ENCODE results near the gene HNF4A. TPM values are rescaled to one million over a fixed set of nuclear protein-coding genes. Genes with fewer than 3 reads are reported as not detected.

HNF4A gene
- total RNA-seq, 3 donors from 2014 or later = 125 to 332 (median 237) TPM

DNA sequence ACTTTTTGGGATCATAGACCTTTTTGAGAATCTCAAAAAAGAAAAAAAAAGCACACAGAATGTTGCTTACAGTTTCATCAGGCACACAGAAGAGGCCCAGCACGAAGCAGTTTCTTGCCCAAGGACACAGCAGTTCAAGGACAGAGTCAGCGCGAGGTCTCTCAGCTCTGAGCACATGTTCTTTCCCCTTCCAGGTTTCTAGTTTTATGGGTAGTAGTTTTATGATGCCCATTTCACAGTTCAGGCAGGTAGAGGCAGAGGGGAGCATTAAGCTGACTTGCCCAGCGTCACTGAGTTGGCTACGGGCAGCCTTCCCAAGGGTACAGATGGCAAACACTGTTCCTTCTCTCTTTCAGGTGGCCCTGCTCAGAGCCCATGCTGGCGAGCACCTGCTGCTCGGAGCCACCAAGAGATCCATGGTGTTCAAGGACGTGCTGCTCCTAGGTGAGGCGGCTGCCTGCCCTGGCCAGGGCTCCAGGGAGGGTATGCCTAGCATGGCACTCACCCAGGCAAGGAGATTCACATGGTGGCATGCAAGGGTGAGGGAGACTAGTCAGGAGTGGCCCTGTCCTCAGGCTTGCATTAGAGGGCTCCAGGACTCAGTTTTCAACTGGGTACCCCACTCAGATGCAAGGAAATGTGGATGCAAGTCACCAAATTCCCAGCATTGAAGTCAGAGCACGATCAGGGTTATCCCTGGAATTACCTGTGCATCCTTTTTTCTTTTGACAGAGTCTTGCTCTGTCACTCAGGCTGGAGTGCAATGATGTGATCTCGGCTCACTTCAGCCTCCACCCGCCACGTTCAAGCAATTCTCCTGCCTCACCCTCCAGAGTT, 62.8 kb downstream of the HNF4A start:
- ATAC-seq = no peak
- Histone ChIP-seq H3K9me3 (no peaks in the 10 kb centered on the region), H3K4me3 (no peak overlapping the region), H3K4me1 (ENCODE audit: low read depth) (no peaks in the 10 kb centered on the region), H3K36me3 (ENCODE audit: low read depth) (no peaks in the 10 kb centered on the region)
- no peak for DNase-seq
- intact Hi-C loops (cut with DNase I, micrococcal nuclease) = no loop called here
- TF ChIP-seq CTCF (IDR thresholded peaks at IDR 0.05) = no peak

- Histone ChIP-seq H3K4me1 (ENCODE audit: low read depth) (no peaks in the 10 kb centered on the region), H3K9me3 (no peaks in the 10 kb centered on the region), H3K4me3 (no peak overlapping the region), H3K36me3 (ENCODE audit: low read depth) (peaks cover 3% of the 10 kb centered on the region)
- intact Hi-C loops (cut with DNase I, micrococcal nuclease) = no loop called here
- ATAC-seq (peak; percentile 69), DNase-seq (no peak)
- TF ChIP-seq CTCF (IDR thresholded peaks at IDR 0.05) = no peak
Observed at GRCh38 chr20:44419131-44419844, 63.8 kb downstream of the HNF4A start.

DNA sequence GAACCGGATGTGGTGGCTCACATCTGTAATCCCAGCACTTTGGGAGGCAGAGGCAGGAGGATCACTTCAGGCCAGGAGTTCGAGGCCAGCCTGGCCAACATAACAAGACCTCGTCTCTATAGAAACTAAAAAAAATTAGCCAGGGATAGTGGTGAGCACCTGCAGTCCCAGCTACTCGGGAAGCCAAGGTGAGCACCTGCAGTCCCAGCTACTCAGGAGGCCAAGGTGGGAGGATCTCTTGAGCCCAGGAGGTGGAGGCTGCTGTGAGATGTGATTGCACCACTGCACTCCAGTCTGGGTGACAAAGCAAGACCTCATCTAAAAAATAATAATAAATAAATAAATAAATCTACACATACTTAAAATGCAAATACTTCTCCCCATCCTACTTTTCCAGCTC, 65.0 kb downstream of the HNF4A start:
- H3K4me3 ChIP-seq = no peak overlapping the region
- ATAC-seq (no peak), DNase-seq (no peak)
- H3K36me3 ChIP-seq (ENCODE audit: low read depth) = peaks cover 3% of the 10 kb centered on the region
- H3K4me1 ChIP-seq (ENCODE audit: low read depth) = no peaks in the 10 kb centered on the region
- H3K9me3 ChIP-seq = no peaks in the 10 kb centered on the region
- intact Hi-C loops (cut with DNase I, micrococcal nuclease) = no loop called here
- TF ChIP-seq CTCF (IDR thresholded peaks at IDR 0.05) = no peak

- TF ChIP-seq CTCF (IDR thresholded peaks at IDR 0.05) = no peak
- H3K9me3 ChIP-seq = no peaks in the 10 kb centered on the region
- H3K4me3 ChIP-seq = no peak overlapping the region
- peak; percentile 66 for ATAC-seq
- intact Hi-C loops (cut with DNase I, micrococcal nuclease) = no loop called here
- no peak for DNase-seq
- peaks cover 3% of the 10 kb centered on the region for H3K36me3 ChIP-seq (ENCODE audit: low read depth)
- H3K4me1 ChIP-seq (ENCODE audit: low read depth) = no peaks in the 10 kb centered on the region
Observed at GRCh38 chr20:44422083-44422482, 66.6 kb downstream of the HNF4A start.

DNA sequence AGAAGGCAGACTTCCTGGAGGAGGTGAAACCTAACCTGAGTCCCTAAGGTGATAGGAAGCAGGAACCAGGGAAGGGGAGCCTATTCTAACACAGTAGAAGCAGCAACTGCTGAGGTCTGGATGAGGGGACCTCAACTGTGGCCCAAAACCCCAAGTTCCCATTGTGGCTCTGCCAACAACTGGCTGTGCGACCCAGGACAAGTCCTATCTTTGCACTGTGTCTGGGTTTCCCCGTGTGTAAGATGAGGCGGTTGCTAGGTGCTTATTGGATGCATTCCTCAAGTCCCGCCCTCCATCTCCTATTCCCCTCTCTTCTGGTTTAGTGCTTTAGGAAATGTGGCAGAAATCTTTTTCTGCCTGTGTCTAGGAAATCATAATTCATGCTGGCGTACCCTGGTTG, 68.0 kb downstream of the HNF4A start:
- ATAC-seq (no peak), DNase-seq (no peak)
- Histone ChIP-seq H3K9me3 (no peaks in the 10 kb centered on the region), H3K4me1 (ENCODE audit: low read depth) (no peaks in the 10 kb centered on the region), H3K4me3 (no peak overlapping the region), H3K36me3 (ENCODE audit: low read depth) (peaks cover 3% of the 10 kb centered on the region)
- intact Hi-C loops (cut with DNase I, micrococcal nuclease) = no loop called here
- no peak for TF ChIP-seq CTCF (IDR thresholded peaks at IDR 0.05)

Measured in mucosa of descending colon (tissue), 3 donors.